Kidney epithelial cell (primary cell): Measurements from ENCODE around the gene LCP2. TPM values are rescaled to one million over a fixed set of nuclear protein-coding genes. Genes with fewer than 3 reads are reported as not detected.
"Not testable (repeated sequence)": the region's sequence is repeated elsewhere in the genome, so short reads cannot be mapped to it uniquely, and the experiment has no call there.

Source experiments
- DNase-seq: peaks from one replicate; pipeline ENCODE4 v3.0.0-alpha.2; 2010; ENCODE audit warnings: low read depth
- H3K27me3 ChIP-seq: 2 replicates; pipeline ENCODE4 v1.6.0; 2011; ENCODE audit warnings: low read length; ENCODE audit not compliant: control insufficient read depth, insufficient read depth
- H3K36me3 ChIP-seq: 2 replicates; pipeline ENCODE4 v1.5.1; 2011; ENCODE audit warnings: low read length; ENCODE audit not compliant: control insufficient read depth, insufficient read depth
- H3K4me3 ChIP-seq: 2 replicates; pipeline ENCODE4 v1.5.1; 2011; ENCODE audit warnings: low read depth, mild to moderate bottlenecking, control low read depth, low read length
- CTCF ChIP-seq: IDR thresholded peaks from 2 replicates; pipeline ENCODE4 v1.5.1; 2011; ENCODE audit warnings: mild to moderate bottlenecking, moderate library complexity, low read length, control low read depth, inconsistent platforms; ENCODE audit not compliant: insufficient read depth, poor library complexity, severe bottlenecking
- total RNA-seq: library from RNA; depleted of rRNA; stranded (reverse); fragments of >200 nt; gene quantifications from 2 replicates; pipeline ENCODE4 v1.2.3, GENCODE V29; 2015

The LCP2 gene
- total RNA-seq, 1 donor from 2014 or later, result 0.13 TPM

- DNase-seq, result no peak
- no peaks in the 10 kb centered on the region for H3K27me3 ChIP-seq
- no peaks in the 10 kb centered on the region for H3K36me3 ChIP-seq
- no peak overlapping the region for H3K4me3 ChIP-seq
- TF ChIP-seq CTCF, result no peak
Measured at GRCh38 chr5:170252720-170253350, 44.7 kb downstream of the LCP2 start.

GRCh38 chr5:170252109-170252508 lies 45.5 kb downstream of the LCP2 start:
- no peaks in the 10 kb centered on the region for H3K36me3 ChIP-seq
- H3K27me3 ChIP-seq, result no peaks in the 10 kb centered on the region
- H3K4me3 ChIP-seq, result no peak overlapping the region
- DNase-seq, result no peak
- no peak for TF ChIP-seq CTCF

- no peak for TF ChIP-seq CTCF
- H3K4me3 ChIP-seq, result no peak overlapping the region
- no peaks in the 10 kb centered on the region for H3K27me3 ChIP-seq
- no peaks in the 10 kb centered on the region for H3K36me3 ChIP-seq
- DNase-seq, result peak; percentile 7
Measured at GRCh38 chr5:170251462-170251861, 46.1 kb downstream of the LCP2 start.

- H3K4me3 ChIP-seq, result no peak overlapping the region
- no peaks in the 10 kb centered on the region for H3K27me3 ChIP-seq
- TF ChIP-seq CTCF, result no peak
- DNase-seq, result no peak
- no peaks in the 10 kb centered on the region for H3K36me3 ChIP-seq
Measured at GRCh38 chr5:170250810-170251317, 46.7 kb downstream of the LCP2 start.

- H3K36me3 ChIP-seq, result no peaks in the 10 kb centered on the region
- H3K4me3 ChIP-seq, result no peak overlapping the region
- no peak for TF ChIP-seq CTCF
- no peak for DNase-seq
- no peaks in the 10 kb centered on the region for H3K27me3 ChIP-seq
Measured at GRCh38 chr5:170249355-170249754, 48.2 kb downstream of the LCP2 start.

GRCh38 chr5:170248931-170249227 lies 48.7 kb downstream of the LCP2 start:
- not testable (repeated sequence) for DNase-seq, H3K36me3 ChIP-seq, H3K4me3 ChIP-seq, H3K27me3 ChIP-seq
